GM13976 (cell line): ENCODE measurements around the gene PANK2.
"Not testable (repeated sequence)": the region's sequence is repeated elsewhere in the genome, so short reads cannot be mapped to it uniquely, and the experiment has no call there.

Experiments
- DNase-seq: peaks from one replicate; pipeline ENCODE4 v3.0.0; 2012; ENCODE audit warnings: low spot score
- in situ Hi-C: fragments of 300-500 bp; cut with MboI; formaldehyde crosslinking; loops from one replicate; pipeline ENCODE4 v1.12.0; 2022; ENCODE audit warnings: low sequenced_read_pairs, mixed read lengths, inconsistent platforms; ENCODE audit not compliant: unreplicated experiment
- TF ChIP-seq, protein P1 (sequence below): IDR thresholded peaks from 2 replicates; pipeline ENCODE4 v1.5.1; 2012; ENCODE audit warnings: borderline replicate concordance, mild to moderate bottlenecking; ENCODE audit not compliant: insufficient read depth; ENCODE audit errors: extremely low read depth, missing control alignments, control extremely low read depth

Gene PANK2

DNA sequence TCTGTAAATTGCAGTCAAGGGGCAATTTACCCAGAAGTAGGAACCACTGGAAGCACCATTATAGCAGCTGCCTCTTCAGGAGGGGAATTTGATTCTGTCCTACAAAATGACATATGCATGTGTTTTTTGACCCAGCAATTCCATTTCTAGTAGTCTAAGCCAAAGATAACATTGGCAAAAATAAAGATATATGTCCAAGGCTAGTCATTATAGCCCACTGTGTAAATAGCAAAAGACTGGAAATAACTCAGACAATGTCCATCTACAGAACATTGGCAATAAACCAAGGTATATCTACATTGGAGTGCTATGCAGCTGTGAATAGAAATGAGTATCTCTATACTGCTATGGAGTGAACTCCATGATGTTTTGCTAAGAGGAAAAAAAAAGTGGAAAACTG lies 12.5 kb upstream of the PANK2 start:
- in situ Hi-C loops: no loop called here
- TF ChIP-seq, protein P1, sequence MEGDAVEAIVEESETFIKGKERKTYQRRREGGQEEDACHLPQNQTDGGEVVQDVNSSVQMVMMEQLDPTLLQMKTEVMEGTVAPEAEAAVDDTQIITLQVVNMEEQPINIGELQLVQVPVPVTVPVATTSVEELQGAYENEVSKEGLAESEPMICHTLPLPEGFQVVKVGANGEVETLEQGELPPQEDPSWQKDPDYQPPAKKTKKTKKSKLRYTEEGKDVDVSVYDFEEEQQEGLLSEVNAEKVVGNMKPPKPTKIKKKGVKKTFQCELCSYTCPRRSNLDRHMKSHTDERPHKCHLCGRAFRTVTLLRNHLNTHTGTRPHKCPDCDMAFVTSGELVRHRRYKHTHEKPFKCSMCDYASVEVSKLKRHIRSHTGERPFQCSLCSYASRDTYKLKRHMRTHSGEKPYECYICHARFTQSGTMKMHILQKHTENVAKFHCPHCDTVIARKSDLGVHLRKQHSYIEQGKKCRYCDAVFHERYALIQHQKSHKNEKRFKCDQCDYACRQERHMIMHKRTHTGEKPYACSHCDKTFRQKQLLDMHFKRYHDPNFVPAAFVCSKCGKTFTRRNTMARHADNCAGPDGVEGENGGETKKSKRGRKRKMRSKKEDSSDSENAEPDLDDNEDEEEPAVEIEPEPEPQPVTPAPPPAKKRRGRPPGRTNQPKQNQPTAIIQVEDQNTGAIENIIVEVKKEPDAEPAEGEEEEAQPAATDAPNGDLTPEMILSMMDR: no peak
- DNase-seq: no peak

DNA sequence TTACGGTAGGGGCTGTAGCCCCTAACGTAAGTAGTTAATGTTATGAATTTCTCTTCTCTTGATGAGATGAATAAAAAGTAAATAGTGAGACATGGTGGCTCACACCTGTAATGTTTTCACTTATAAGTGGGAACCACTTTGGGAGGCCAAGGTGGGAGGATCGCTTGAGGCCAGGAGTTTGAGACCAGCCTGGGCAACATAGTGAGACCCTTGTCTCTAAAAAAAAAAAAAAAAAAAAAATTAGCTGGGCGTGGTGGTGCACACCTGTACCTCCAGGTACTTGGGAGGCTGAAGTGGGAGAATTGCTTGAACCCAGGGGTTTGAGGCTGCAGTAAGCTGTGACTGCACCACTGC lies 10.3 kb upstream of the PANK2 start:
- in situ Hi-C loops: not testable (repeated sequence)

DNA sequence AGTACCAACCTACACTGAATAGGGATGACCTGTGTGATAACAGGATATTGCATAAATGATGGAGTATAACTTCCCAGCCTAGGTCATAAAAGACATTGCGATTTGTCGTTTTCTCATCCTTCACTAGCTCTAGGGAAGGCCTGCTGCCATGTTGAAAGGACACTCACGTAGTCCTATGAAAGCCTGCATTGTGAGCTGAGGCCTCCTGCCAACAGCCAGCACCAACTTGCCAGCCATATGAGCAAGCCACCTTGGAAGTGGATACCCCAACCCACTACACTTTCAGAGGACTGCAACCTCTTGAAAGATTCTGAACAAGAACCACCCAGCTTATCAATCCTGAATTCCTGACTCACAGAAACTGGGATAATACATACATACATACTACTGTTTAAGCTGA lies 3.5 kb upstream of the PANK2 start:
- in situ Hi-C loops: loop anchor here (10.0 kb wide), 1 partner anchor 199 kb away; no protein-coding TSS in a partner anchor
- TF ChIP-seq, protein P1: no peak
- no peak for DNase-seq

More for the DNA sequence above, 10.3 kb upstream of the PANK2 start:
- not testable (repeated sequence) for DNase-seq

DNA sequence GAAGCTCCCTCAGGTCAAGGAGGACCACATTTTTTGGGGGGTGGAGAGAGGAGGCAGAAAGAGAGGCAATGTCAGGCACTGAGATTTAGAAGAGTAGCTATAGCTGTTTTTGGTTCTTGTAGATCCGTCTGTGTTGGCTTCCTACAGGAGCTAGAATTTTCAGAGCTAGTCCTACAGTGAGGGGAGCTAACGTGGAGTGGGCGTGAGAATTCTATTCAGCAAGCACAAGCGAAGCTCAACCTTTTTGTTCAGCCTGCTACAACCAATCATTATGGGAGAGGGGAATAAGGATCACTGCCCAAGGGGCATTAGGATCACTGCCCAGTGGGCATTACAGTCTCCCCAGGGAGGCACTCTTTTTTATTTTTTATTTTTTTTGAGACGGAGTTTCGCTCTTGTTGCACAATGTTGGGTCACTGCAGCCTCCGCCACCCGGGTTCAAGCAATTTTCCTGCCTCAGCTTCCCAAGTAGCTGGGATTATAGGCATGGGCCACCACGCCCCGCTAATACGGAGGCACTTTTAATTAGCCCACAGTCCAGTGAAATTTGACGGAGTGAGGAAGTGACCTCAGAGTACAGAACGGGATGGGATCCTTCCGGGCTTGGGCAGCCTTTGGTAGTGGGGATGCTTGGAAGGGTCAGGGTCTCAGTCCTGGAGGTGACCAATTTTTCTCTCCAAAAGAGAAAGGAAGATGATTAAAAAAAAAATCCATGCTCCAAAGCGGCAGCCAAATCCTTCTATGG lies 1.1 kb upstream of the PANK2 start:
- in situ Hi-C loops: loop anchor here (10.0 kb wide), 1 partner anchor 197 kb away; no protein-coding TSS in a partner anchor
- DNase-seq: no peak
- TF ChIP-seq, protein P1: no peak

DNA sequence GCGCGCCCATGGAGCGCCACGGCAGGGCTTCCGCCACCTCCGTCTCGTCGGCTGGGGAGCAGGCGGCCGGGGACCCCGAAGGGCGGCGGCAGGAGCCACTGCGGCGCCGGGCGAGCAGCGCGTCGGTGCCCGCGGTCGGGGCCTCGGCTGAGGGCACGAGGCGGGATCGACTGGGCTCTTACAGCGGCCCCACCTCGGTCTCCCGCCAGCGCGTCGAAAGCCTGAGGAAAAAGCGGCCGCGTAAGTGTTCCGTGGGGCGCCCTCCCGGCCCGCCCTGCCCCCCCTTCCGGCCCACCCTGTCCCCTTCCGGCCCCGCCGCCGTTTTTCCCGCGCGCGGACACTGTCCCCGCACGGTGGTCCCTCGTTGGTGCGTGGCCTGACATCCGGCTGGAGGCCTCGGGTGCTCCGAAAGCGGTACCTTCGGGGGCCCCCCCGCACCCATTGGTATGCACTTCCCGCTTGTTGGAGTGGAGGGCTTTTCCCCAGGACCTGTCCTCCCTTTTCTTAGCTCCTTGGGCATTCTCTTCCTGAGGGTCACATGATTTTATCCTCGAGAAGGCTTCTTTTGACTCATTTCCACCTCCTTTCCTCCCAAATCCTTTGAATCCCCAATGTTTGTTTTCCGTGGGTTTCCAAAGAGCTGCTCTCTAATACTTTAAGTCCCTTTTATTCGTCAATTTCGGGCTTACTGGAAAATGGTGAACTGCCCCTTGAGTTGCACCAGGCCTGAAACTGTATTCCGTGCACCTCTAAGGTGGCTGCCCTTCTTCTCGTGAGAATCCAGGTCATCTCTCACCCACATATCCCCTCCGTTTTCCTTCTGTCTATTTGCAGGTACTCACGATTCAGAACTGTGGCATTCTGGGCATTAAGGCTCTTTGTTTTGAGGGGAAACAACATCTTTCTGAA lies 556 bp downstream of the PANK2 start:
- TF ChIP-seq, protein P1: no peak
- in situ Hi-C loops: loop anchor here (10.0 kb wide), 1 partner anchor 195 kb away; no protein-coding TSS in a partner anchor
- peak; percentile 65 for DNase-seq

DNA sequence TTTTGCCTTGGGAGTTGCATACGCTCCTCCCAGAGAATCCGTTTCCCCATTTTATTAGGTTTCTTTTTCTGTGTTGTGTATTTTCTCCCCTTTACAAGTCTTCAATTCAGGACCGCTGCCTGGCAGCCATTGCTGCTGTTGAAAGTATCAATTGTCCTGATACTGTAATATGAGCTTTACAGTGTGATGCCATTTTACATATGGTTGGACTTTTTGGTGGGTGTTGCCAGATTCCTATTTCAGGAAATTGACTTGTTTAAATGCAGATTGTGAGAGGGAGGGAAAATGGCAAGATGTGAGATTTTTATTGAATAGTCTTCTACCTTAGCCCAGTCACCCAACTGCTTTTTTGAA lies 1.2 kb downstream of the PANK2 start:
- DNase-seq: no peak
- TF ChIP-seq, protein P1: no peak
- in situ Hi-C loops: no loop called here
